Fibroblast of skin of left biceps (primary cell): ENCODE measurements around the gene ADGRA3.

ENCODE experiments used
- DNase-seq, 2 experiments: peaks; one replicate each; pipeline ENCODE4 v3.0.0-alpha.2; 2013; ENCODE audit warnings: low read depth in 2 of 2

The ADGRA3 gene, protein sequence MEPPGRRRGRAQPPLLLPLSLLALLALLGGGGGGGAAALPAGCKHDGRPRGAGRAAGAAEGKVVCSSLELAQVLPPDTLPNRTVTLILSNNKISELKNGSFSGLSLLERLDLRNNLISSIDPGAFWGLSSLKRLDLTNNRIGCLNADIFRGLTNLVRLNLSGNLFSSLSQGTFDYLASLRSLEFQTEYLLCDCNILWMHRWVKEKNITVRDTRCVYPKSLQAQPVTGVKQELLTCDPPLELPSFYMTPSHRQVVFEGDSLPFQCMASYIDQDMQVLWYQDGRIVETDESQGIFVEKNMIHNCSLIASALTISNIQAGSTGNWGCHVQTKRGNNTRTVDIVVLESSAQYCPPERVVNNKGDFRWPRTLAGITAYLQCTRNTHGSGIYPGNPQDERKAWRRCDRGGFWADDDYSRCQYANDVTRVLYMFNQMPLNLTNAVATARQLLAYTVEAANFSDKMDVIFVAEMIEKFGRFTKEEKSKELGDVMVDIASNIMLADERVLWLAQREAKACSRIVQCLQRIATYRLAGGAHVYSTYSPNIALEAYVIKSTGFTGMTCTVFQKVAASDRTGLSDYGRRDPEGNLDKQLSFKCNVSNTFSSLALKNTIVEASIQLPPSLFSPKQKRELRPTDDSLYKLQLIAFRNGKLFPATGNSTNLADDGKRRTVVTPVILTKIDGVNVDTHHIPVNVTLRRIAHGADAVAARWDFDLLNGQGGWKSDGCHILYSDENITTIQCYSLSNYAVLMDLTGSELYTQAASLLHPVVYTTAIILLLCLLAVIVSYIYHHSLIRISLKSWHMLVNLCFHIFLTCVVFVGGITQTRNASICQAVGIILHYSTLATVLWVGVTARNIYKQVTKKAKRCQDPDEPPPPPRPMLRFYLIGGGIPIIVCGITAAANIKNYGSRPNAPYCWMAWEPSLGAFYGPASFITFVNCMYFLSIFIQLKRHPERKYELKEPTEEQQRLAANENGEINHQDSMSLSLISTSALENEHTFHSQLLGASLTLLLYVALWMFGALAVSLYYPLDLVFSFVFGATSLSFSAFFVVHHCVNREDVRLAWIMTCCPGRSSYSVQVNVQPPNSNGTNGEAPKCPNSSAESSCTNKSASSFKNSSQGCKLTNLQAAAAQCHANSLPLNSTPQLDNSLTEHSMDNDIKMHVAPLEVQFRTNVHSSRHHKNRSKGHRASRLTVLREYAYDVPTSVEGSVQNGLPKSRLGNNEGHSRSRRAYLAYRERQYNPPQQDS (N-terminal part only)

DNA sequence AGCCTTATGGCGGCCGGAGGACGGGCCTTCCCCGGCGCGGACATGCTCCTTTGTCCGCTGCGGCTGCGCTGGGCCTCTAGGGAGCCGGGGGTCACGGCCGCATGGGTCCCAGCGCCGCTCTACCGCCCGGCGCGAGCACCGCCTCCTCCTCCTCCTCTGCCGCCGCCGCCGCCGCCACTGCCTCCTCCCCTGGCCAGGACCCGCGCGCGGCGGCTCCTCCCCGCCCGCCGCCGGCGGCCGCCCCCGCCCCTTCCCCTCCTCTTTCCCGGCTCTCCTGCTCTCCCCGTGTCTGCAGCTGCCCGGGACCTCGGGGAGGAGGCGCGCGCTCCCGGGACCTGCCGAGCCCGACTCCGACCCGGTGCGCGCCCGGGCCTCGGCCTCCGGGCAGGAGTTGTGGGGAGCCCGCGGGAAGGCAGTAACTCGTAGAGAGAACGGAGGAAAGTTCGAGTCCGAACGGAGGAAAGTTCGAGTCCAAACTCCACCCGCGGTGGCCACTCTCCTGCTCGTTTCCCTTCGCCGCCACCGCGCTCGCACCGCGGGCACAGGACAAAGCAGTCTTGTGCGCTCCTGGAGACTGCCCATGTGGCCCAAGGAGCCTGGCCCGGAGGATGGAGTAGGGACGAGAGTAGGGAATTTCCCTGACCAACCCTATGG, at the start of gene ADGRA3:
Gene ADGRA3 (minus strand): TSS at position 179 of the 654 bp plus-strand sequence. CDS start 282 bp downstream, outside the sequence.
- DNase-seq: peak; percentile 33 to 51

DNA sequence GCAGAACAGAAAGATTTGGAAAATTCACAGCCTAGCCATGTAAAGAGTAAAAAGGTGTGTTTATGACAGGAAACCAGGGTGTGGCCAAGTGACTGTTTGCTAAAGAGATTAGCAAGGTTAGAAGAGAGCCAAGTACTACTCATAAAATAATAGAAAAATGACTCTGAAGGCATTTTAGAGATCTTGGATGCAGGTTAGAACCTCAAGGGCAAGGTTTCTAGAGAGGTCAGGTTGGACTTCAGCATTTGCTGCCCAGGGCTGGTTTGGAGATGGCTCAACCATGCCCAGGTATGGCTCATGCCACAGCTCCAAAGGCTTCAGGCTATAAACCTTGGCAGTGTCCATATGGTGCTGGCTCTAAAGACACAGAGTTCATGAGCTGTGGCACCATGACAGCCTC, 40.6 kb upstream of the ADGRA3 start:
- DNase-seq: no peak

DNA sequence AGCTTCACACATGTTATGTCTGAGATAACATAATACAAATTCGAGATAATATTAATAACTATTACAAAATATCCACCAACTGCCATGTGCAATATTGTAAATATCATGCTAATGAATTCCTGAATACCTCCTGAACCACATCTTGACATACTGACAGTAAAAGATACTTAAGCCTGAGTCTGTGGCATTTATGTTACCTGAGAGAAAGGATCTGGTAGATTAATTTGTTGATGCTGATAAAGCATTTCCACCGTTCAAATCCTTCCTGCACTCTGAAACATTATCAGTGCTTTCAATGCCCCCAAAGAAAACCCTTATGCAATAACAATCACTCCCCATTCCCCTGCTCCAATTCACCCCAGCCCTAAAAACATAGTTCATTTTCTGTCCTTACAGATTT, 38.8 kb upstream of the ADGRA3 start:
- no peak for DNase-seq

DNA sequence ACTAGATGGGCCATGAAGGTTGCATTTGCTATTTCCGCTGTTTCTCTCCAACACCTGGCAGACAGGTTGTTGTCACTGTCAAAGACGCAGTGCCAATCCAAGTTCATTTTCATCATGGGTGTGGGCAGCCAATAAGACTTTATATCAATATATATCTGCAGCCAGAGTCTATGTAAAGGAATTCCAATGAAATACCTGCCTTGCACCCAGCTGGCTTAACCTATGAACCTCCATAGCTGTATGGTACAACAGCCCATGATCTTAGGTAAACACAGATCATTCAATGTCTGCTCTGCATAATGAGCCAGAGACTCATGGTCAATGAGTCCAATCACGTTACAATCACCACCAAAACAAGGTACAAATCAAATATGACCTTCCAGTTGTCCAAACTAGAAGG, 37.7 kb upstream of the ADGRA3 start:
- DNase-seq: no peak

DNA sequence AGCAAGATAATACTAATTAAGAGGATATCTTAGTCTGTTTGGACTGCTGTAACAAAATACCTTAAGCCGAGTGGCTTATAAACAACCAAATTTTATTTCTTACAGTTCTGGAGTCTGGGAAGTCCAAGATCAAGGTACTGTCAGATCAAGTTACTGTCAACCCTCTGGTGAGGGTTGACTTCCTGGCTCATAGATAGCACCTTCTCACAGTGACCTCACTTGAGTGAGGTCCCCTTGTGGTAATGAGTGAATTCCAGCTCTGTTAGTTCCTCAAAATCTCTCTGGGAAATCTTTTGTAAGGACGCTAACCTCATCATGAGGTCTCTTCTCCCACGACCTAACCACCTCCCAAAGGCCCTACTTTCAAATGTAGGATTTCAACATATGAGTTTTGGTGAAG, 36.9 kb upstream of the ADGRA3 start:
- no peak for DNase-seq

DNA sequence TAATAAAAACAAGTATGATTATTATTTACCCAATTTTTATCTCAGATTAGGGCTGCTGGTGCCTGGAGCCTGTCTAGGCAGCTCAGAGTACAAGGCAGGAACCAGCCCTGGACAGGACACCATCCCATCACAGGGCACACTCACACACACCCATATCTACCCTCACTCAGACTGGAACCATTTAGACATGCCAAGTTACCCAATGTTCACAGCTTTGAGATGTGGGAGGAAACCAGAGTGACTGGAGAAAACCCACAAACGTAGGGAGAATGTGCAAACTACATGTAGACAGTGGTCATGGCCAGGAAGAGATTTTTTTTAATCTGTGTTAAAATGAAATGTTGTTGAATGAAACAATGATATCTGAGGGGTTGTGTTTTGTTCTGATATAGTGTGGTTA, 35.7 kb upstream of the ADGRA3 start:
- DNase-seq: no peak

DNA sequence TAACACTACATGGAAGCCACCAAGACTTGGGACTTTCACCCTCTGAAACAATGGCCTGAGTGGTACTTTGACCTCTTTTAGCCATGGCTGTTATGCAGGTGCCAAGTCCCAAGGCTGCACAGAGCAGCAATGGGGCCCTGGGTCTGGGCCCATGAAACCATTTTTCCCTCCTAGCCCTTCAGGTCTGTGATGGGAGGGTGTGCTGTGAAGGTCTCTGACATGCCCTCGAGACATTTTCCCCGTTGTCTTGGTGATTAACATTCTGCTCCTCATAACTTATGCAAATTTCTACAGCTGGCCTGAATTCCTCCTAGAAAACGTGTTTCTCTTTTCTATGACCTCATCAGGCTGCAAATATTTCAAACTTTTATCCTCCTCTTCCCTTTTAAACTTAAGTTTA, 30.4 kb upstream of the ADGRA3 start:
- DNase-seq: no peak

DNA sequence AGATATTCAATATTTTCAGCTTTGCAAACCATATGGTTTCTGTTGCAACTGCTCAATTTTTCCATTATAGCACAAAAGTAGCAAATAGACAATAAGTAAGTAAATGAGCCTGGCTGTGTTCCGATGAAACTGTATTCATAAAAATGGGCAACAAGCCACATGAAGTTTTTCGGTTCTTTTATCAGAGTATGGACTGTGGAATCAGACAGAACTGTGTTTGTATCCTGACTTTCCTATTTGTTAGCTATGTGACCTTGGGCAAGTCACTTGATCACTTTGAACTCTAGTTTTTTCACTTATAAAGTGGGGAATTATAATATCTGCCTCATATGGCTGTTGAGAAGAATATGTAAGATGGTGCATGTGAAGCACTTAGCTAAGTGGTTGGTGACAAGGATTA, 23.4 kb upstream of the ADGRA3 start:
- no peak for DNase-seq

DNA sequence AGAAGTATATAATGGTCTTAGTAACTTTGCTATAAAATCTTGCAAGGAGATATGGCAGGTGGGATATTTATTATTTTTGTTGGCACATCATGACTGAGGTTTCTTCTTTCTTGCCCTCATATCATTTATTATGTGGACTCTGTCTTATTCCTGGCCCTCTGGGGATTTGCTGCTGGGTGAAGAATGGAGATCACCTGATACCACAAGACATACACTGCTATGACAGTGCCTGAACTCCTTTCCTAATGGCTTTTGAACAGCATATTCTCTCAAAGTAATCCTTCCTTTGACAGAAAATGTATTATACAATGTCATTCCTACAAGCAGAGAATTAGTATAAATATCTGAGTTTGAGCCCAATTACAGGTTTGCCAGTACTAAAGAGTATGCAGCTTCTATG, 22.0 kb upstream of the ADGRA3 start:
- DNase-seq: no peak

DNA sequence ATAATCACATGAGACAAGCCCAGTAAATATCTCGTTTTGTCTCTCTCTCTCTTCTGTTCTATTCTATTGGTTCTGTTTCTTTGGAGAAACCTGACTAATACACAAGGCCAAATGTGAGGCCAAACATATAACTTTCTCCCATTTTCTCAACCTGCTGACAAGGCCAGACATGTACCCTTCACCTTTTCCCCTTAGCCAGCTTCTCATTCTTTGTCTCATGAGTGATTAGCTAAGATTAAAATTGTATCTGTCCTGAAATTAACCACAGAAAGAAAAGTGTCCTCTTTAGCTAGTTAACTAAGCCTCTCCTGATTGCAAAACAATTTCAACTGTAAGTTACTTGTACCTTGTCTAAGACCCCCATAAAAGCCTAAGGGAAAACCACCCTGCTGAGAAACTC, 18.5 kb upstream of the ADGRA3 start:
- no peak for DNase-seq

DNA sequence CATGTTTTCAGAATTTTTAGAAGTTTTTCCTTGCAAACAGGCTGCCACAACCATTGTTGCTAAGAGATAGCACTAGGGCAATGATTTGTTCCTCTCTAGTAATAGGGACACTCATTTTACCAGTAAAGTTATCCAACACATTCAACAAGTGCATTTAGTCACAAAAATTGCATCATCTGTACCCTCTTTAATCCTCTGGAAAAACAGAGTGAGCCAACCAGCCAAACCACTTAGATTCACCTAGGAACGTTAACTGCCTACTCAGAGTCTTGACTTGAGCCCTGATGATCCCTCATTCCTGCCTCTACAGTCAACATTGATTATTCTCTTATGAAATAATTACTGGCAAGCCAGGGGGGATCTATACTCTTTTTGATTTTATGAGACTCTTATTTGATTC, 17.0 kb upstream of the ADGRA3 start:
- DNase-seq: no peak

DNA sequence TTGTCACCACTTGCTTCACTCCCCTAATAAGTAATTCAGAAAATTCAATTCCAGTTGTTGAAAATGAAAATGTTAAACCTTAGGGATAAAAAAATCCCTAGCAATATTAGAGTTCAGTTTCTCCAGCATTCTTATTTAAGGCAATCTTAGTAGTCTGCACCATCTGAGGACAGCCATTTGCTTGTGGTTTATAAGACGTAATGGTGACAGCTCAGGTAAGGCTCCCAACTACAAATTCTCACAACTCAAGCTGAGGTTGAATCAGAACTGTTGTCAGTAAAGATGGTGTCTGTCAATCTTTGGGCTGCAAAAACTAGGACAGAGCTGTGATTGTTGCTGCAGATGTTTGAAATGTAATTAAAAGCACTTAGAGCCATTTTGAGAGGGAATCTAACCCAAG, 16.3 kb upstream of the ADGRA3 start:
- no peak for DNase-seq

DNA sequence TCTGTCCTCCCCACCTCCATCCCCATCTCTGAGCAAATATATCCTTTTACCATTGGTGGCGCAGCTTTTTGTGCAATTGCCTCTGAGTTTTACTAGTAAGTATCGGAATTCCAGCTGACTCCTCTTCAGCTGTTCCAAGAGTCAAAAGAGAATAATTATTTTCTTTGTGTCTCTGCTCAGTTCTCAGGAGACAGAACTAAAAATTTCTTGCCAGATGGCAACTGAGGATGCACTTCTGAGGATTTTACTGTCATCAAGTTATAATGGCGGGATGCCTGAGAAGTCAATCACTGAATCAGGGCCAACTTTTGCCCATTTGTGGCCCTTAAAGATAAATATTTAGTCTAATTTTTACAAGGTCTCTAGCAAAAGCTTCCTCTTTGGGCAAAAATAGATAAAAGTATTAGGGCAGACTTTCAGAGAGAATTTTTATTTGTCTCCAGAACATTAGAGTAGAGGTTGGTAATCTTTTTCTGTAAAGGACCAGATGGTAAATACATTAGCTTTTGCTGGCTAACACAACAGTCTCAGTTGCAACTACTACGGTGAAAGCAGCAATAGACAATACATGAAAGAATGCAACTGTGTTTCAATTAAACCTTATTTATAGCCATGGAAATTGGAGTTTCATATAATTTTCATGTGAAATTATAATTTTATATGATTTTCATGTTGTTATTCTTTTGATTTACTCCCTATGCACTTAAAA, 15.6 kb upstream of the ADGRA3 start:
- no peak for DNase-seq

DNA sequence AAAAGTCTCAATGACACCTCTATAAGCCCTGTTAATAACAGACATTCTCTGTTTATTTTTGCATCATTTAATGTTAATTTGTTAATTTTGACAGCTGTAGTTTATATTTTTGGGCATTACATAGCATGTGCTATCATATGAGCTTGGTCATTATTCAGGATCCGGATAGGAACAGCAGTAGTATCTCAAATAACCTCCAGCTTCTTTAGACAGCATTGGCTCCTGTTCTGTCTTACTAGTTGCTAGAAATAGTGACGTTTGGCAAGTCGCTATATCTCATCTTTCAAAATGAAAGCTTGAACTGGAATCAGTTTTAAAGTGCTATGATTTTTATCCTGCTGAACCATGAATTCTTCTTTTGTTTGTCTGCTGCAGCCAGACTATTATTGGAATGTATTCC, 9.0 kb upstream of the ADGRA3 start:
- DNase-seq: no peak

DNA sequence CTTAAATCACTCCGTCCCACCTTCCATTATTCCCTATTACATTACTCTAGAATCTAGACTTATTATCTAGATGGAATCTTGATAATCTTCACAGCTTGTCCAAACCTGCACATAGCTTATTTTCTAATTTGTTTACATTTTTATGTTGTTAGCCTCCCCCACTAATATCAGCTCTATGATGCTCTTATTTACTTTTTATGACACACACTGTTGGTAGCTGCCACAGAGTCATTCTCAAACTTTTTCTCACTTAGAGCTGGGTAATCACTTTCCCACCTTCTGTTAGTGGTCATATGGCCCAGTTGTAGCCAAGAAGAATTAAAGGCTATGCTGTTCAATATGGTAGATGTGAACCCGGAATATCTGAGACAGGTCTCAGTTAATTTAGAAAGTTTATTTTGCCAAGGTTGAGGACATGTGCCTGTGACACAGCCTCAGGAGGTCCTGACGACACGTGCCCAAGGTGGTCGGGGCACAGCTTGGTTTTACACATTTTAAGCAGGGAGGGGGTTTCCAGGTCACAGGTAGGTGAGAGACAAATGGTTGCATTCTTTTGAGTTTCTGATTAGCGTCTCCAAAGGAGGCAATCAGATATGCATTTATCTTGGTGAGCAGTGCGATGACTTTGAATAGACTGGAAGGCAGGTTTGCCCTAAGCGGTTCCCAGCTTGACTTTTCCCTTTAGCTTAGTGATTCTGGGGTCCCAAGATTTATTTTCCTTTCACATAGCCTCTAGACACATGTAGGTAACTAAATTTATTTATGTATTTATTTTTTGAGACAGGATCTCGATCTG, 7.0 kb upstream of the ADGRA3 start:
- no peak for DNase-seq

DNA sequence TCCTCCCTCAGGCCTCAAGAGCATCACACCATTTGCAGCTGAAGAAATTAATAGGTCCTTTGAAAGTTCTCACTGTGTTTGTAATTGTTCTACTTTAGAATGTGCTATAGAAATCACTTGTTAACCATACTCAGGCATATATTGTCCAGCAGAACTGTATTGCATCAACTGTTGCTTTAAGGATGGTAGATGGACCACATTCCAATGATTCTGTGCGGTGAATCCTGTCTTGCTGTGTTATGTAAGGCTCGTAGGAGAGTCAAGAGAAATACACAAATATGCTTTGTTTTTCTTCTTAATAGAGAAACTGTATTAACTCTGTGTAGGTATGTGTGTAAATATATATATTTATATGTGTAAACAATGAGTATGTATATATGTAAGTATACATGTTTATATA, 6.3 kb upstream of the ADGRA3 start:
- no peak for DNase-seq

DNA sequence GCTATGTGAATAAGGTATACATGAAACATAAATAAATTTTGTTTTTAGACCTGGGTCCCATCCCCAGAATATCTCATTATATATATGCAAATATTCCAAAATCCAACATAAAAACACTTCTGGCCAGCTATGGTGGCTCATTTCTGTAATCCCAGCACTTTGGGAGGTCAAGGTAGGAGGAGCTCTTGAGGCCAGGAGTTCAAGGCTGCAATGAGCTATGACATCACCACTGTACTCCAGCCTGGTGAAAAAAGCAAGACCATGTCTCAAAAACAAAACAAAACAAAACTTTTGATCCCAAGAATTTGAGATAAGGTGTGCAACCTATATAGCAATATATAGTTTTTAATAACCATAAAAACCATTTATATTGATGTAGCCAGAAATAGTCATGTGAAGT, 5.4 kb upstream of the ADGRA3 start:
- DNase-seq: no peak

DNA sequence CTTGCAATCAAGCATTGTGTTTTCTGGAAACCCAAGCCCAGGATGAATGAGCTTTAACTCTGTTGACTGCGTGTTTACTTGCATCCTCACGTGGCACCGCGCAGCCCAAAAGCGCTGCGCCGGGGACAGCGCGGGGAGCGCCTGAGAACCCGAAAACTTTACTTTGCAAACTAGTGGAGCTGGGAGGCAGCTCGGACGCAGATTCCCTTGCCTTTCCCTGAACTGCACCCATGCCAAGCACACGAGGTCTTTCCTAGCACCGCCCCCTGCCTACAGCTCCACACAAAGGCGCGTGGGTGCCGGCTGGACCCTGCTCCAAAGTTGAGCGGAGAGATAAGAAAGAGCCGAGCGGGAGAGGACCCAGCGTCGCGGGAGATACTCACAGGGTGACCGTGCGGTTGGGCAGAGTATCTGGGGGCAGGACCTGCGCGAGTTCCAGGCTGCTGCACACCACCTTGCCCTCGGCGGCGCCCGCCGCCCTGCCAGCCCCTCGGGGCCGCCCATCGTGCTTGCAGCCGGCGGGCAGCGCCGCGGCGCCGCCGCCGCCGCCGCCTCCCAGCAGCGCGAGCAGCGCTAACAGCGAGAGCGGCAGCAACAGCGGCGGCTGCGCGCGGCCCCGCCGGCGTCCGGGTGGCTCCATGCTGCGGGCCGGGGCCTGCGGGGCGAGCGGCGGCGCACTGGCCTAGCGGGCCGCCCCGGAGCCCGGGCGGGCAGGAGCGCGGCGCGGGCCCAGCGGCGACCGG, 550 bp downstream of the ADGRA3 start:
- DNase-seq: peak in 1 of 2 experiments; percentile 21

DNA sequence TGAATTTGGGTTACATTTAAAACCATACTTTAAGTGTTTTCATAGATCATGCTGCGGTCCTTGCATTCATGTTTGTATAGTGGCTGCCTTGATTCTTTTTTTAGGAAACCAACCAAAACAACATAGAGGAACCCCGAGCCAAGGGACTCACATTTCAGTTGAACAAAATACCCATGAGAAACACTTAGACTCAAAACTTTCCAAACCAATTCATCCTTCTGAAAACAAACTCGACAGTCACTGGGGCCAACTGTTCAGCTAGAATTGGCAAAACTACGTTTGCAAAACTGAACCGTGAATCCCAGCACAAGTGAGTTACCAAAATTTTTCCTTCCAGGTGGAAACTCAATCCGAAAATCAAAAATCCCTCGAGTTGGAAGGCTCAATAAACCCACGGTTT, 1.4 kb downstream of the ADGRA3 start:
- no peak for DNase-seq

DNA sequence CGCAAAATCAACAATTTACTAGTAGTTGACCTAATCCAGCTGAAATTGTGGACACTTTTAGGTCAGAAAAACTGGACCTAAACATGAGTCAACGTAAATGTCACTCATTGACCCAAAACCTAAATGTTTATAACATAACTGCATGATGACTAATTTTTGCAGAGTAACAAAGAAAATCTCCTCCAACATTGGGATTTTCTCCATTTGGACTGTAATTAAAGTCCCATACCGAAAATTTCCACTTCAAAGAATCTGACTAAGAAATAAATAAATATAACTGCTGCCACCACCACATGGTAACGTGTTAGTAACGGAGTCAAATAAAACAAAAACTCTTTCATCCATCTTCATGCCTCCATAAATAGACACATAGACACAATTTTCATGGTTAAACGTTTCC, 1.9 kb downstream of the ADGRA3 start:
- DNase-seq: no peak
